NT2/D1 (cell line): ENCODE data around the gene HNRNPA2B1.
"Not testable (repeated sequence)": the region's sequence is repeated elsewhere in the genome, so short reads cannot be mapped to it uniquely, and the experiment has no call there.

Experiments
- DNase-seq: peaks from one replicate; pipeline ENCODE4 v3.0.0-alpha.2; 2011; ENCODE audit warnings: low read depth, low spot score
- H3K27me3 ChIP-seq: 2 replicates; pipeline ENCODE4 v1.6.0; 2011; ENCODE audit warnings: mild to moderate bottlenecking; ENCODE audit not compliant: insufficient read length, insufficient read depth
- H3K36me3 ChIP-seq: 2 replicates; pipeline ENCODE4 v1.6.1; 2011; ENCODE audit warnings: mild to moderate bottlenecking, low read length, mixed read lengths; ENCODE audit not compliant: insufficient read depth, insufficient read length
- H3K4me1 ChIP-seq: 2 replicates; pipeline ENCODE4 v1.5.1; 2011; ENCODE audit not compliant: insufficient read depth, insufficient read length
- H3K4me3 ChIP-seq: 2 replicates; pipeline ENCODE4 v1.5.1; 2011; ENCODE audit warnings: low read depth; ENCODE audit not compliant: insufficient read length
- H3K9ac ChIP-seq: 2 replicates; pipeline ENCODE4 v1.6.0; 2011; ENCODE audit warnings: low read depth; ENCODE audit not compliant: insufficient read length
- H3K9me3 ChIP-seq: 2 replicates; pipeline ENCODE4 v1.5.1; 2011; ENCODE audit warnings: mild to moderate bottlenecking, low read length; ENCODE audit not compliant: insufficient read depth
- SUZ12 ChIP-seq: IDR thresholded peaks from 2 replicates; pipeline ENCODE4 v1.6.1; 2011; ENCODE audit not compliant: insufficient read length, insufficient read depth; ENCODE audit errors: extremely low read depth
- YY1 ChIP-seq: IDR thresholded peaks from 2 replicates; pipeline ENCODE4 v1.6.1; 2011; ENCODE audit not compliant: insufficient read length, insufficient read depth
- ZNF274 ChIP-seq: IDR thresholded peaks from 2 replicates; pipeline ENCODE4 v1.6.1; 2011; ENCODE audit warnings: mild to moderate bottlenecking, low read depth, low read length

Gene HNRNPA2B1

GRCh38 chr7:26155531-26156375, 44.8 kb downstream of the HNRNPA2B1 start:
- H3K9ac ChIP-seq: no peak overlapping the region
- no peak for DNase-seq
- no peak for TF ChIP-seq ZNF274
- TF ChIP-seq YY1: no peak
- no peak for TF ChIP-seq SUZ12
- peaks cover 3% of the 10 kb centered on the region for H3K27me3 ChIP-seq
- H3K4me3 ChIP-seq: no peak overlapping the region
- peaks cover 9% of the 10 kb centered on the region; the same call in 1 of the 2 replicates for H3K9me3 ChIP-seq
- H3K4me1 ChIP-seq: peaks cover 22% of the 10 kb centered on the region
- no peaks in the 10 kb centered on the region for H3K36me3 ChIP-seq

DNA sequence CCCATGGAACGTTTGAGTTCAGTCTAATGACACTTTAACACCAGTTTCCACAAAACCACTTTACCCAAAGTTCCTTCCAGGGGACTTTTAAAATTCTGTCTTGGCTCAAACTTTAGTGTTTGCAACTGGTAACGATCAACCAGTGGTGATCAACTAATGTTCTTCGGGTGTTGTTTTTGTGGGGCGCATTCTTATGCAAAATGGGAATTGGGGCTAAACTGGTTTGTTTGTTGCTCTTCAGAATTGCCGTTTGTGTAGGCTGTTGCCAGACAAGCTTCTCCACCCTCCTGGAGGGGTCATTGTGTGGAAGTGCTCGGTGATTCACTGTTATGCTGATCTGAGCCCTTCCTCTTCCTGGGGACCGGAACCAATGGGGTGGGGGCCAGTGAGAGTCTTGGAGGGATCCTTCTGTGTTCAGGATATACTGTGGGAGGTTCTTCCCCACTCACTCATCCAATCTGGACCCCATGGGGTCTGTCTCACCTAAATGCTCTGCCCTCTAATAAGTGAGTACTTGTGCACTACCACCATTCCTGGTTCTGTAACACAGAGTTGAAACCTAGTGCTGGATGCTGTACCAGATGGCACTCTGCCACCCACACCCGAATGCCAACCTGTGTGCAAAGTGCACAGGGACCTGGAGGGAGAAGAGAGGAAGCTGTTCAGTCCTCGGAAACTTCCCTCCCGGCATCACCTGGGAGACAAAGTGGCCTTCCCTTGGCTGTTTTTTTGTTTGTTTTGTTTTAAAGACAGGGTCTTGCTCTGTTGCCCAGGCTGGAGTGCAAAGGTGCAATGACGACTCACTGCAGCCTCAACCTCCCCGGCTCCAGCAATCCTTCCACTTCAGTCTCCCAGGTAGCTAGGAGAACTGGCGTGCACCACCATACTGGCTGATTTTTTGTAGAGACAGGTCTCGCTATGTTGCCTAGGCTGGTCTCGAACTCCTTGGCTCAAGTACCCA, 46.4 kb downstream of the HNRNPA2B1 start:
- Histone ChIP-seq H3K9me3 (peaks cover 9% of the 10 kb centered on the region; the same call in 1 of the 2 replicates), H3K4me1 (peaks cover 22% of the 10 kb centered on the region), H3K4me3 (peak overlapping the region; percentile 77), H3K27me3 (peaks cover 9% of the 10 kb centered on the region), H3K9ac (peak overlapping the region; percentile 91), H3K36me3 (no peaks in the 10 kb centered on the region)
- peak; percentile 96 for DNase-seq
- TF ChIP-seq YY1: no peak
- no peak for TF ChIP-seq ZNF274
- no peak for TF ChIP-seq SUZ12

DNA sequence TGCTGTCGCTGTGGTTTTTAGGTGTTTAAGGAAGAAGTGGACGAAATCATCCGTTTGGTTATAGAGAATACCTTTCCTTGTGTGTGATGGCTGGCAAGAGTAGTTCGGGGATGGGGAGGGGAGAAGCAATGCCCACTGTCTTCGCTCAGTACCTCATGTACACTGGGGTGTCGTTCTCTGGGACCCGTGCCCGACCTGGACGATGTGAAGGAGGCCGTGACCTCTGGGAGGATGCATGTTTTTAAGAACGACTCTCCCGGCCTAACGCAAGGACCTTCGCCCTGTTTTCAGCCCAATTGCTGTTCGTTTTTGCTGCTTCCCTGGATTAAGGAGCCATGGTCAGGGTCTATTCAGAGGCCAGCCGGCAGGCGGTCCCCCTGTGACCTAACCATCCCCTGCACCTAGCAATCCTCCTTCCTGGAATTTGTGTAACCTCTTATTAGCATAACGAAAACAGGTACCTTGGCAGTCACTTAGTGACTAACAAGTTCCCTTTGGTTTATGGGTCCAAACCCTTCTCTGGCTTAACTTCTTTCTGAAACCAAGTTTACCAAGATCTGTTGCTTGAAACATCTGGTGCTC, 47.2 kb downstream of the HNRNPA2B1 start:
- Histone ChIP-seq H3K4me3 (peak overlapping the region; percentile 77), H3K27me3 (peaks cover 9% of the 10 kb centered on the region), H3K9ac (peak overlapping the region; percentile 91), H3K36me3 (no peaks in the 10 kb centered on the region), H3K4me1 (peaks cover 18% of the 10 kb centered on the region), H3K9me3 (peaks cover 9% of the 10 kb centered on the region; the same call in 1 of the 2 replicates)
- TF ChIP-seq YY1 (no peak), ZNF274 (no peak), SUZ12 (no peak)
- DNase-seq: peak; percentile 57

DNA sequence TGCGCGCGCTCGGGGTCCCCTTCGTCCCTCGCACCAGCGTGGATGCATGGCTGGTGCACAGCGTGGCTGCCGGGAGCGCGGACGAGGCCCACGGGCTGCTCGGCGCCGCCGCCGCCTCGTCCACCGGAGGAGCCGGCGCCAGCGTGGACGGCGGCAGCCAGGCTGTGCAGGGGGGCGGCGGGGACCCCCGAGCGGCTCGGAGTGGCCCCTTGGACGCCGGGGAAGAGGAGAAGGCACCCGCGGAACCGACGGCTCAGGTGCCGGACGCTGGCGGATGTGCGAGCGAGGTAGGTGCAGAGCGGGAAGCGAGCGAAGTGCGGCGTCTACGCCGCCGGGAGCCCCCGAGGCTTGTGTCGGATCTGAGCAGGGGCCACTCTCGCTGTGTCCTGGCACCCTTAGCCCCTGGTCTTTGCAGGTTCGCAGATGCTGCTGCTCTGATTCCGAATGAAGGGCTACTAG, 47.7 kb downstream of the HNRNPA2B1 start:
- H3K4me3 ChIP-seq: peak overlapping the region; percentile 77
- H3K36me3 ChIP-seq, DNase-seq, H3K27me3 ChIP-seq, H3K9me3 ChIP-seq: not testable (repeated sequence)
- peak overlapping the region; percentile 91 for H3K9ac ChIP-seq
- H3K4me1 ChIP-seq: peaks cover 18% of the 10 kb centered on the region

DNA sequence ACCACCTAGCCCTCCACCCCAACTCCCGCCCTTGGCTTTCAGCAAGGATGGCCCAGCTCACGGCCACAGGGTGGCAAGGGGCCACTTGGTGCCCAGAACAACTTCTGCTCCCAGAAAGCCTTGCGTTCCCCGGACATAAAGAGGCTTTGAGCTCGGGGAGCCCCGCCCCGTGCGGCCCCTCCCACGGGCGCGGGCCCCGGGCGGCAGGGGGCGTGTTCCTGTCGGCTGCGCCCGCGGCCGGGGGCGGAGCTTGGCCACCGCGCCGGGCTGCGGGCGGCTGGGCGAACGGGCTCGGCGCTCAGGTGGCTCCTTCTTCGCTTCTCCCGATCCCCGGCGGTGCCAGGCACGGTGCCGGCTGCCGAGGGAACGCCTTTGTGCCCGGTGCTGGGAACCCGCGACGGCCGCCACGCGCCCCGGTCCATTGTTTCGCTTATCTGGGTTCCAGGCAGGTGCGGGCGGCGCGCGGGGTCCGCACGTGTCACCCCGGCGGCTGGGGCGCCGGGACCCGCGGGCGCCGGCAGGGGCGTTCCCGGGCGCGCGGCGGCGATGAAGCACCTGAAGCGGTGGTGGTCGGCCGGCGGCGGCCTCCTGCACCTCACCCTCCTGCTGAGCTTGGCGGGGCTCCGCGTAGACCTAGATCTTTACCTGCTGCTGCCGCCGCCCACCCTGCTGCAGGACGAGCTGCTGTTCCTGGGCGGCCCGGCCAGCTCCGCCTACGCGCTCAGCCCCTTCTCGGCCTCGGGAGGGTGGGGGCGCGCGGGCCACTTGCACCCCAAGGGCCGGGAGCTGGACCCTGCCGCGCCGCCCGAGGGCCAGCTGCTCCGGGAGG, 48.4 kb downstream of the HNRNPA2B1 start, which contains the start of gene NFE2L3:
Gene NFE2L3 (plus strand): TSS at position 246 of the 829 bp plus-strand sequence. CDS start 301 bp downstream, at position 547.
- H3K4me3 ChIP-seq: peak within 1 kb of the TSS; percentile 77
- H3K4me1 ChIP-seq: peaks cover 18% of the 10 kb centered on the region

DNA sequence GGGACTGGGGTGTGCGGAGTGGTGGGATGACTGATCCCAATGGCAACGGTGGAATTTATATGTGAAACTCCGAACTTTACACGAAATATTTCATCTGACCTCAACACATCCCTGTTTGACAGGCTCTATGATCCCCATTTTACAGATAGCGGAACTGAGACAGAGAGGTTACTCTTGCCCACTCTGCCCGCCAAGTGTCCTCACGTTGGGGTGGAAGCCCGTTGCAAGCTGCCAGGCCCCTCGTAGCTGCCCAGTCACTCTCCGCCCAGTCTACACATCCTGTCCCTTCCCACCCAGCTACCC, 48.9 kb downstream of the HNRNPA2B1 start:
- Histone ChIP-seq H3K4me3 (peak overlapping the region; percentile 77), H3K27me3 (peaks cover 9% of the 10 kb centered on the region), H3K9me3 (peaks cover 21% of the 10 kb centered on the region; the same call in 1 of the 2 replicates), H3K4me1 (peaks cover 18% of the 10 kb centered on the region), H3K9ac (no peak overlapping the region), H3K36me3 (no peaks in the 10 kb centered on the region)
- no peak for DNase-seq
- TF ChIP-seq YY1 (no peak), ZNF274 (no peak), SUZ12 (no peak)

More for the DNA sequence above, 48.4 kb downstream of the HNRNPA2B1 start, which contains the start of gene NFE2L3:
- peak; percentile 80 for DNase-seq
- H3K27me3 ChIP-seq: peaks cover 9% of the 10 kb centered on the region
- peaks cover 15% of the 10 kb centered on the region; the same call in 1 of the 2 replicates for H3K9me3 ChIP-seq
- no peaks in the 10 kb centered on the region for H3K36me3 ChIP-seq
- H3K9ac ChIP-seq: peak within 1 kb of the TSS; percentile 91
- TF ChIP-seq SUZ12: no peak
- no peak for TF ChIP-seq ZNF274
- no peak for TF ChIP-seq YY1
